Panc1 (cell line): Measurements from ENCODE around the gene TNFAIP2. TPM values are rescaled to one million over a fixed set of nuclear protein-coding genes. Genes with fewer than 3 reads are reported as not detected.

Source experiments
- ATAC-seq: fragments of 200-7000 bp; cut with Tn5 transposase; 2 replicates; pipeline ENCODE4 v1.9.1; 2020; ENCODE audit warnings: mild to moderate bottlenecking, moderate library complexity
- BruUV-seq: library from RNA; stranded (reverse); fragments of 400-500 nt; replicated peaks from 2 replicates; lab custom pipeline; 2021; lab: Mats Ljungman, UMichigan
- CTCF ChIA-PET: fragments of 300-600 bp; sonication (Branson Sonifier 250); formaldehyde crosslinking; loops from one replicate; lab custom pipeline; 2022; ENCODE audit warnings: antibody characterized with exemption; lab: Charles Lee
- POLR2A ChIA-PET: fragments of 300-600 bp; sonication (Branson Sonifier 250); formaldehyde crosslinking; loops from one replicate; lab custom pipeline; 2022; ENCODE audit warnings: antibody characterized with exemption; lab: Charles Lee
- DNase-seq: peaks from one replicate; pipeline ENCODE4 v3.0.0-alpha.2; 2010; ENCODE audit warnings: low read depth, low spot score
- H3K27ac ChIP-seq: 2 replicates; pipeline ENCODE4 v1.5.1; 2011; ENCODE audit warnings: mild to moderate bottlenecking, low read length, inconsistent platforms
- H3K27me3 ChIP-seq: fragments of 200-500 bp; sonication (Bioruptor generic); 2 replicates; pipeline ENCODE4 v1.6.0; 2014; ENCODE audit warnings: low read length, inconsistent platforms; ENCODE audit not compliant: control insufficient read depth, insufficient read depth
- H3K36me3 ChIP-seq: fragments of 200-500 bp; sonication (Bioruptor generic); 2 replicates; pipeline ENCODE4 v1.5.1; 2014; ENCODE audit warnings: inconsistent platforms, mild to moderate bottlenecking, low read length, moderate library complexity; ENCODE audit not compliant: control insufficient read depth, insufficient read depth
- H3K4me1 ChIP-seq: 2 replicates; pipeline ENCODE4 v1.5.1; 2011; ENCODE audit warnings: inconsistent platforms, mild to moderate bottlenecking, low read length, moderate library complexity; ENCODE audit not compliant: control insufficient read depth, insufficient read depth
- H3K4me3 ChIP-seq, 2 experiments: 2 replicates each; pipeline ENCODE4 v1.5.1; 2011 to 2012; ENCODE audit warnings: low read depth in 2 of 2, low read length in 2 of 2, mild to moderate bottlenecking in 2 of 2, inconsistent platforms in 1 of 2, moderate library complexity in 1 of 2
- H3K9me3 ChIP-seq: fragments of 200-500 bp; sonication (Bioruptor generic); 2 replicates; pipeline ENCODE4 v1.5.1; 2014; ENCODE audit warnings: low read depth, mild to moderate bottlenecking, inconsistent platforms, low read length, moderate library complexity; ENCODE audit not compliant: control insufficient read depth, insufficient read depth
- POLR2AphosphoS5 ChIP-seq: IDR thresholded peaks from 2 replicates; pipeline ENCODE4 v1.6.1; 2012; ENCODE audit warnings: mild to moderate bottlenecking, low read depth, low read length, moderate library complexity
- SIN3A ChIP-seq: IDR thresholded peaks from 2 replicates; pipeline ENCODE4 v1.6.1; 2012; ENCODE audit warnings: low read depth, mild to moderate bottlenecking, low read length, moderate library complexity, borderline replicate concordance; ENCODE audit not compliant: insufficient read depth
- TCF7L2 ChIP-seq: IDR thresholded peaks from 2 replicates; pipeline ENCODE4 v1.6.1; 2011; ENCODE audit warnings: mild to moderate bottlenecking, low read depth, low read length, inconsistent platforms
- in situ Hi-C: cut with HindIII; loops from 2 replicates; pipeline ENCODE4 v1.10.0; 2016; ENCODE audit warnings: low sequenced_read_pairs, low pct_unique_long_range_greater_than_20kb
- intact Hi-C: fragments of 100-400 bp; cut with micrococcal nuclease; formaldehyde crosslinking; loops from one replicate; pipeline ENCODE4 v1.10.0; 2022; ENCODE audit not compliant: unreplicated experiment
- total RNA-seq: library from RNA; stranded (reverse); gene quantifications from one replicate; pipeline ENCODE4 v1.2.1, GENCODE V29; 2021; ENCODE audit not compliant: unreplicated experiment
- TF ChIP-seq, protein P1 (sequence below), 2 experiments: IDR thresholded peaks; 2 replicates each; pipeline ENCODE4 v1.6.1; 2011 to 2012; ENCODE audit warnings: low read depth in 2 of 2, control low read depth in 1 of 2, low read length in 1 of 2, mild to moderate bottlenecking in 1 of 2, moderate library complexity in 1 of 2; ENCODE audit not compliant: insufficient read depth in 1 of 2
- TF ChIP-seq, protein P2 (sequence below): fragments of 450-650 bp; IDR thresholded peaks from 2 replicates; pipeline ENCODE4 v1.5.1; 2017; ENCODE audit warnings: mild to moderate bottlenecking

Gene TNFAIP2
- total RNA-seq, 1 experiment from 2014 or later: 491 TPM

DNA sequence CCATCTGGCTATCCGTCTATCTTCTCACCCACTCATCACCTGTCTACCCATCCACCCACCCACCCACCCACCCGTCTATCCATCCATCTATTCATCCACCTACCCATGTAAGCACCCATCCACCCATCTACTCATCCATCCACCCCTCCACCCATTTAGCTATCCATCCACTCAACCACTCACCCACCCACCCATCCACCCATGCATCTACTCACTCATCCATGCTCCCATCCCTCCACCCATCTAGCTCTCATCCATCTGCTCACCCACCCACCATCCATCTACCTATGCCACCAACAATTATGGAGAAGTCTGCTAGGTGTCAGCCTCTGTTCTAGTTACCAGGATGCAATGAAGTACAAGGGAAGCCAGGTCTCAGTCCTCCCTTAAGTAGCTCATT, 11.1 kb downstream of the TNFAIP2 start:
- ATAC-seq (no peak), DNase-seq (no peak)
- CTCF ChIA-PET: interaction anchor here (1.8 kb wide), 1 partner anchor 29 kb away, joined by 12 read pairs; no protein-coding TSS in a partner anchor
- POLR2A ChIA-PET: no interaction called here
- TF ChIP-seq TCF7L2: no peak
- no peak for TF ChIP-seq SIN3A
- TF ChIP-seq, protein P1, sequence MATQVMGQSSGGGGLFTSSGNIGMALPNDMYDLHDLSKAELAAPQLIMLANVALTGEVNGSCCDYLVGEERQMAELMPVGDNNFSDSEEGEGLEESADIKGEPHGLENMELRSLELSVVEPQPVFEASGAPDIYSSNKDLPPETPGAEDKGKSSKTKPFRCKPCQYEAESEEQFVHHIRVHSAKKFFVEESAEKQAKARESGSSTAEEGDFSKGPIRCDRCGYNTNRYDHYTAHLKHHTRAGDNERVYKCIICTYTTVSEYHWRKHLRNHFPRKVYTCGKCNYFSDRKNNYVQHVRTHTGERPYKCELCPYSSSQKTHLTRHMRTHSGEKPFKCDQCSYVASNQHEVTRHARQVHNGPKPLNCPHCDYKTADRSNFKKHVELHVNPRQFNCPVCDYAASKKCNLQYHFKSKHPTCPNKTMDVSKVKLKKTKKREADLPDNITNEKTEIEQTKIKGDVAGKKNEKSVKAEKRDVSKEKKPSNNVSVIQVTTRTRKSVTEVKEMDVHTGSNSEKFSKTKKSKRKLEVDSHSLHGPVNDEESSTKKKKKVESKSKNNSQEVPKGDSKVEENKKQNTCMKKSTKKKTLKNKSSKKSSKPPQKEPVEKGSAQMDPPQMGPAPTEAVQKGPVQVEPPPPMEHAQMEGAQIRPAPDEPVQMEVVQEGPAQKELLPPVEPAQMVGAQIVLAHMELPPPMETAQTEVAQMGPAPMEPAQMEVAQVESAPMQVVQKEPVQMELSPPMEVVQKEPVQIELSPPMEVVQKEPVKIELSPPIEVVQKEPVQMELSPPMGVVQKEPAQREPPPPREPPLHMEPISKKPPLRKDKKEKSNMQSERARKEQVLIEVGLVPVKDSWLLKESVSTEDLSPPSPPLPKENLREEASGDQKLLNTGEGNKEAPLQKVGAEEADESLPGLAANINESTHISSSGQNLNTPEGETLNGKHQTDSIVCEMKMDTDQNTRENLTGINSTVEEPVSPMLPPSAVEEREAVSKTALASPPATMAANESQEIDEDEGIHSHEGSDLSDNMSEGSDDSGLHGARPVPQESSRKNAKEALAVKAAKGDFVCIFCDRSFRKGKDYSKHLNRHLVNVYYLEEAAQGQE (IDR thresholded peaks at IDR 0.05; ENCODE audit: insufficient read depth in 1 of 2, low read depth in 2 of 2, low read length in 1 of 2): no peak
- TF ChIP-seq, protein P2, sequence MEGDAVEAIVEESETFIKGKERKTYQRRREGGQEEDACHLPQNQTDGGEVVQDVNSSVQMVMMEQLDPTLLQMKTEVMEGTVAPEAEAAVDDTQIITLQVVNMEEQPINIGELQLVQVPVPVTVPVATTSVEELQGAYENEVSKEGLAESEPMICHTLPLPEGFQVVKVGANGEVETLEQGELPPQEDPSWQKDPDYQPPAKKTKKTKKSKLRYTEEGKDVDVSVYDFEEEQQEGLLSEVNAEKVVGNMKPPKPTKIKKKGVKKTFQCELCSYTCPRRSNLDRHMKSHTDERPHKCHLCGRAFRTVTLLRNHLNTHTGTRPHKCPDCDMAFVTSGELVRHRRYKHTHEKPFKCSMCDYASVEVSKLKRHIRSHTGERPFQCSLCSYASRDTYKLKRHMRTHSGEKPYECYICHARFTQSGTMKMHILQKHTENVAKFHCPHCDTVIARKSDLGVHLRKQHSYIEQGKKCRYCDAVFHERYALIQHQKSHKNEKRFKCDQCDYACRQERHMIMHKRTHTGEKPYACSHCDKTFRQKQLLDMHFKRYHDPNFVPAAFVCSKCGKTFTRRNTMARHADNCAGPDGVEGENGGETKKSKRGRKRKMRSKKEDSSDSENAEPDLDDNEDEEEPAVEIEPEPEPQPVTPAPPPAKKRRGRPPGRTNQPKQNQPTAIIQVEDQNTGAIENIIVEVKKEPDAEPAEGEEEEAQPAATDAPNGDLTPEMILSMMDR: no peak
- TF ChIP-seq POLR2AphosphoS5: no peak
- Histone ChIP-seq H3K36me3 (0 out of 2 replicates have a peak, but pooled peaks cover 2% of the 10 kb centered on the region), H3K27me3 (no peaks in the 10 kb centered on the region), H3K4me1 (peaks cover 67% of the 10 kb centered on the region), H3K4me3 (no peak overlapping the region), H3K27ac (peak overlapping the region; percentile 44; the same call in 1 of the 2 replicates), H3K9me3 (no peaks in the 10 kb centered on the region)
- BruUV-seq: no TSS peak
- in situ Hi-C loops (no loop called here), intact Hi-C loops (no loop called here)

DNA sequence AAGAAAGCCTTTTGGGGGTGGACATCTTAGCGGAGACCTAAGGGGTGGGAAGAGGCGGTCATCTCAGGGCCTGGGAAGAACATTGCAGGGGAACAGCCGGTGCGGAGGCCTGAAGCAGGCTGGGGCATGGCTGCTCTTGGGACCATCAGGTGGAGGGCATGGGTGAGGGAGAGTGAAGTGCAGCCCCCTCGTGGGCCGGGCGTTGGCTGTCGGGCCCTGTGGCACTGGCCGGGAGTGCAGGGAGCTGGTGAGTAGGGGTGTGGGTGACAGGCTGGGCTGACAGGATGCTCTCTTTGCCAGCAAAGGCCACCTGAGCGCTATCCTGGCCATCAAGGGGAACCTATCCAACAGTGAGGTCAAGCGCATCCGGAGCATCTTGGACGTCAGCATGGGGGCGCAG, 11.7 kb downstream of the TNFAIP2 start:
- in situ Hi-C loops (no loop called here), intact Hi-C loops (no loop called here)
- ChIA-PET CTCF (interaction anchor here (1.8 kb wide), 1 partner anchor 30 kb away, joined by 12 read pairs; no protein-coding TSS in a partner anchor), POLR2A (no interaction called here)
- ATAC-seq: no peak
- BruUV-seq: no TSS peak
- Histone ChIP-seq H3K27me3 (no peaks in the 10 kb centered on the region), H3K4me1 (peaks cover 68% of the 10 kb centered on the region), H3K4me3 (no peak overlapping the region), H3K36me3 (0 out of 2 replicates have a peak, but pooled peaks cover 2% of the 10 kb centered on the region), H3K9me3 (no peaks in the 10 kb centered on the region), H3K27ac (peak overlapping the region; percentile 44)
- DNase-seq: no peak
- no peak for TF ChIP-seq POLR2AphosphoS5
- no peak for TF ChIP-seq SIN3A
- TF ChIP-seq, protein P1 (IDR thresholded peaks at IDR 0.05; ENCODE audit: insufficient read depth in 1 of 2, low read depth in 2 of 2, low read length in 1 of 2): no peak
- TF ChIP-seq, protein P2: no peak
- no peak for TF ChIP-seq TCF7L2
